HG02759 (cell line): ENCODE data around the gene PCDHA1.
"Not testable (repeated sequence)": the region's sequence is repeated elsewhere in the genome, so short reads cannot be mapped to it uniquely, and the experiment has no call there.

Source experiments
- ATAC-seq: cut with Tn5 transposase; IDR thresholded peaks from one replicate; pipeline ENCODE4 v1.9.1; 2021; ENCODE audit warnings: mild to moderate bottlenecking, moderate library complexity; ENCODE audit not compliant: unreplicated experiment

Gene PCDHA1

DNA sequence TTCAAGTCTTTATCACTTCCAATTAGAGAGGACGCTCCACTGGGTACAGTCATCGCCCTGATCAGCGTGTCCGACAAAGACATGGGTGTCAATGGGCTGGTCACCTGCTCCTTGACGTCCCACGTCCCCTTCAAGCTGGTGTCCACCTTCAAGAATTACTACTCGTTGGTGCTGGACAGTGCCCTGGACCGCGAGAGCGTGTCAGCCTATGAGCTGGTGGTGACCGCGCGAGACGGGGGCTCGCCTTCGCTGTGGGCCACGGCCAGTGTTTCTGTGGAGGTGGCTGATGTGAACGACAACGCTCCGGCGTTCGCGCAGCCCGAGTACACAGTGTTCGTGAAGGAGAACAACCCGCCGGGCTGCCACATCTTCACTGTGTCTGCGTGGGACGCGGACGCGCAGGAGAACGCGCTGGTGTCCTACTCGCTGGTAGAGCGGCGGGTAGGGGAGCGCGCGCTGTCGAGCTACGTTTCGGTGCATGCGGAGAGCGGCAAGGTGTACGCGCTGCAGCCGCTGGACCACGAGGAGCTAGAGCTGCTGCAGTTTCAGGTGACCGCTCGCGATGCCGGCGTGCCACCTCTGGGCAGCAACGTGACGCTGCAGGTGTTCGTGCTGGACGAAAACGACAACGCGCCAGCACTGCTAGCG is 22.4 kb downstream of the PCDHA1 start:
- ATAC-seq, result not testable (repeated sequence)

DNA sequence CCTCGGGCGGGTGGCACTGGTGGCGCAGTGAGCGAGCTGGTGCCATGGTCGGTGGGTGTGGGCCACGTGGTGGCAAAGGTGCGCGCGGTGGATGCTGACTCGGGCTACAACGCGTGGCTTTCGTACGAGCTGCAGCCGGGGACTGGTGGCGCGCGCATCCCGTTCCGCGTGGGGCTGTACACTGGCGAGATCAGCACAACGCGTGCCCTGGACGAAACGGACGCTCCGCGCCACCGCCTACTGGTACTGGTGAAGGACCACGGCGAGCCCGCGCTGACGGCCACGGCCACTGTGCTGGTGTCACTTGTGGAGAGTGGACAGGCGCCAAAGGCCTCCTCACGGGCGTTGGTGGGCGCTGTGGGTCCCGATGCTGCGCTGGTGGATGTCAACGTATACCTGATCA is 22.9 kb downstream of the PCDHA1 start:
- ATAC-seq, result no peak

DNA sequence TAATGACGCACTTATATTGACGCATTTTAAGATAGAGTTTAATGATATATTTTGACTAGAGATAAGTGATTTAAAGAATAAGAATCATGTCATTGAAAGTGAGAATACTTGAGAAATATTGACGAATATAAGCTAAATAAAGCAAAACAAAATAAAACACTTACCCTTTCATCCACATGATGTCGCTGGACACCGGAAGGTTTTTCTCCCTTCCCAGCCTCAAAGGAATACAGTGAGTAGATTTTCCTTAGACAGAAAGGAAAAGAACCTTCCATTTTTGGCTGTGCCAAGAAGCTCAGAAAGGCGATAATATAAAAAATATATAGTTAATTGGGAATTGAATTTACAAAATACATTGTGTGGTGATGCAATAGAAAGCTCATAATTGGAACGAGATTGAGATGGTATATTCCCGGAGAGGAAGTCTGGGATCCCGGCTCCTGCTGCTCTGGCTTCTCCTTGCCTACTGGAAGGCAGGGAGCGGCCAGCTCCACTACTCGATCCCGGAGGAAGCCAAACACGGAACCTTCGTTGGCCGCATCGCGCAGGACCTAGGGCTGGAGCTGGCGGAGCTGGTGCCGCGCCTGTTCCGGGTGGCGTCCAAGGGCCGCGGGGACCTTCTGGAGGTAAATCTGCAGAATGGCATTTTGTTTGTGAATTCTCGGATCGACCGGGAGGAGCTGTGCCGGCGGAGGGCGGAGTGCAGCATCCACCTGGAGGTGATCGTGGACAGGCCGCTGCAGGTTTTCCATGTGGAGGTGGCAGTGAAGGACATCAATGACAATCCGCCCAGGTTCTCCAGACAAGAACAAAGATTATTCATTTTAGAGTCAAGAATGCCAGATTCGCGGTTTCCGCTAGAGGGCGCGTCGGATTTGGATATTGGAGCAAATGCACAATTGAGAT is 35.7 kb downstream of the PCDHA1 start, which contains the start of gene PCDHA5:
Gene PCDHA5, plus strand, starts transcription at position 239 of the 906 bp plus-strand sequence.
- ATAC-seq, result no peak

DNA sequence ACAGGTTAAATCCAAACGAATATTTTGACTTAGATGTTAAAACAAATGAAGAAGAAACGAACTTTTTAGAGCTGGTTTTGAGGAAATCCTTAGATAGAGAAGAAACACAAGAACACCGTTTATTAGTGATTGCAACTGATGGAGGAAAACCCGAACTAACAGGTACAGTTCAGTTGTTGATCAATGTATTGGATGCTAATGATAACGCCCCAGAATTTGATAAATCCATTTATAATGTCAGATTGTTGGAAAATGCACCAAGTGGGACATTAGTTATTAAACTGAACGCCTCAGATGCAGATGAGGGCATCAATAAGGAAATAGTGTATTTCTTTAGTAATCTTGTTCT is 36.3 kb downstream of the PCDHA1 start:
- ATAC-seq, result no peak

DNA sequence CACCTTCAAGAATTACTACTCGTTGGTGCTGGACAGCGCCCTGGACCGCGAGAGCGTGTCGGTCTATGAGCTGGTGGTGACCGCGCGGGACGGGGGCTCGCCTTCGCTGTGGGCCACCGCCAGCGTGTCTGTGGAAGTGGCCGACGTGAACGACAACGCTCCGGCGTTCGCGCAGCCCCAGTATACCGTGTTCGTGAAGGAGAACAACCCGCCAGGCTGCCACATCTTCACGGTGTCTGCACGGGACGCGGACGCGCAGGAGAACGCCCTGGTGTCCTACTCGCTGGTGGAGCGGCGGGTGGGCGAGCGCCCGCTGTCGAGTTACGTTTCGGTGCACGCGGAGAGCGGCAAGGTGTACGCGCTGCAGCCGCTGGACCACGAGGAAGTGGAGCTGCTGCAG is 37.0 kb downstream of the PCDHA1 start:
- ATAC-seq, result not testable (repeated sequence)

DNA sequence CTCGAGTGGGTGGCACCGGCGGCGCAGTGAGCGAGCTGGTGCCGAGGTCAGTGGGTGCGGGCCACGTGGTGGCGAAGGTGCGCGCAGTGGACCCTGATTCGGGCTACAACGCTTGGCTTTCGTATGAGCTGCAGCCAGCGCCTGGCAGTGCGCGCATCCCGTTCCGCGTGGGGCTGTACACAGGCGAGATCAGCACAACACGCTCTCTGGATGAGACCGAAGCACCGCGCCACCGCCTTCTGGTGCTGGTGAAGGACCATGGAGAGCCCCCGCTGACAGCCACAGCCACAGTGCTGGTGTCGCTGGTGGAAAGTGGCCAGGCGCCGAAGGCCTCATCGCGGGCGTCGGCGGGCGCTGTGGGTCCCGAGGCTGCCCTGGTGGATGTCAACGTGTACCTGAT is 37.5 kb downstream of the PCDHA1 start:
- no peak for ATAC-seq

DNA sequence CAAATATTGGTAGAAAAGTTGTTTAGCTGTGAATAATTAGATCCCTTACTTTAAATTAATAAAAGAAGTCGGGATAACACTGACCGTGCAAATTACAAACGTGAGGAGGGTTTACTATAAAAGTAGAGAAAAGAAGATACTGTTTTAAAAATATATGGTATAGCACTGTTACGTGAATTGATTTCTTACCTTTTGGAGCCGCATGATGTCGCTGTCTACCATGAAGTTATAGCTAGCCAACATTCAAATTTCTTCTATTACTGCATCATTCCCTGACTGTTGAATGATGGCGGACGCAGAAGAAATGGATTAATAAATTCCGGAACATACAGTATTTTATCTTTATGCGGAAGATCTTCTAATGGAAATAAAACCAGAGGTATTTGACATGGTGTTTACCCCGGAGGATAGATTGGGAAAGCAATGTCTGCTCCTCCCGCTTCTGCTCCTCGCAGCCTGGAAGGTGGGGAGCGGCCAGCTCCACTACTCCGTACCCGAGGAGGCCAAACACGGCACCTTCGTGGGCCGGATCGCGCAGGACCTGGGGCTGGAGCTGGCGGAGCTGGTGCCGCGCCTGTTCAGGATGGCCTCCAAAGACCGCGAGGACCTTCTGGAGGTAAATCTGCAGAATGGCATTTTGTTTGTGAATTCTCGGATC is 41.9 kb downstream of the PCDHA1 start, which contains the start of gene PCDHA6:
Gene PCDHA6, plus strand, starts transcription at position 257 of the 658 bp plus-strand sequence. Its CDS starts 132 bp downstream, at position 389.
- no peak for ATAC-seq

DNA sequence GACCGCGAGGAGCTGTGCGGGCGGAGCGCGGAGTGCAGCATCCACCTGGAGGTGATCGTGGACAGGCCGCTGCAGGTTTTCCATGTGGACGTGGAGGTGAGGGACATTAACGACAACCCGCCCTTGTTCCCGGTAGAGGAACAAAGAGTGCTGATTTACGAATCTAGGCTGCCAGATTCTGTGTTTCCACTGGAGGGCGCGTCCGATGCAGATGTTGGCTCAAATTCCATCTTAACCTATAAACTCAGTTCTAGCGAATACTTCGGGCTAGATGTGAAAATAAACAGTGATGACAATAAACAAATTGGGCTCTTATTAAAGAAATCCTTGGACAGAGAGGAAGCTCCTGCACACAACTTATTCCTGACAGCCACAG is 42.4 kb downstream of the PCDHA1 start:
- ATAC-seq, result no peak

DNA sequence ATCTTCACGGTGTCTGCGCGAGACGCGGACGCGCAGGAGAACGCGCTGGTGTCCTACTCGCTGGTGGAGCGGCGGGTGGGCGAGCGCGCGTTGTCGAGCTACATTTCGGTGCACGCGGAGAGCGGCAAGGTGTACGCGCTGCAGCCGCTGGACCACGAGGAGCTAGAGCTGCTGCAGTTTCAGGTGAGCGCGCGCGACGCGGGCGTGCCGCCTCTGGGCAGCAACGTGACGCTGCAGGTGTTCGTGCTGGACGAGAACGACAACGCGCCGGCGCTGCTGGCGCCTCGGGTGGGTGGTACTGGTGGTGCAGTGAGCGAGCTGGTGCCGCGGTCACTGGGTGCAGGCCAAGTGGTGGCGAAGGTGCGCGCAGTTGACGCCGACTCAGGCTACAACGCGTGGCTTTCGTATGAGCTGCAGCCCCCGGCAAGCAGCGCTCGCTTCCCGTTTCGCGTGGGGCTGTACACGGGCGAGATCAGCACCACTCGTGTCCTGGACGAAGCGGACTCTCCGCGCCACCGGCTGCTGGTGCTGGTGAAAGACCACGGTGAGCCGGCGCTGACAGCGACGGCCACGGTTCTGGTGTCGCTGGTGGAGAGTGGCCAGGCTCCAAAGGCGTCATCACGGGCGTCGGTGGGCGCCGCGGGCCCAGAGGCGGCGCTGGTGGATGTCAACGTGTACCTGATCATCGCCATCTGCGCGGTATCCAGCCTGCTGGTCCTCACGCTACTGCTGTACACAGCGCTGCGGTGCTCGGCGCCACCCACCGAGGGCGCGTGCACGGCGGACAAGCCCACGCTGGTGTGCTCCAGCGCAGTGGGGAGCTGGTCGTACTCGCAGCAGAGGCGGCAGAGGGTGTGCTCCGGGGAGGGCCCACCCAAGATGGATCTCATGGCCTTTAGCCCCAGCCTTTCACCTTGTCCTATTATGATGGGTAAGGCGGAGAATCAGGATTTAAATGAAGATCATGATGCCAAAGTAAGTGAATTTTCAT is 43.9 kb downstream of the PCDHA1 start:
- ATAC-seq, result not testable (repeated sequence)

DNA sequence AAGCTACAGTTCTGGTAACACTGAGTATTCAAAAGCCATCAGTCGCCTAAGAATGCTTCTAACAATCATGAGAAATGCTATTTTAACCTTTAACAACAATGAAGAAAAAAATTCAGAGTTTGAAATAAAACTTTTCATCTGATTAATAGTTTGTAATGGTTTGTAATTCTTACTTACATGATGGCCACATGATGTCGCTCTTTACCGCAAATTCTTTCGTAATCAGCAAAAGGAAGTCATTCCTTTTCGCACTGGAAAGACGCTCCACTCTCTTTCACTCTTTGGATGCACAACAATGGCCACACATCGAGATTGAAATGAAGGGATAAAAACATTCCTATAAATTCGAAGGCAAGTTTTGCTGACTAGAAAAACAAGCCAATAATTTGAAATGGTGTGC is 48.1 kb downstream of the PCDHA1 start, which contains the start of gene PCDHA7:
Gene PCDHA7, plus strand, starts transcription at position 277 of the 400 bp plus-strand sequence. Its CDS starts 115 bp downstream, at position 392.
- no peak for ATAC-seq

DNA sequence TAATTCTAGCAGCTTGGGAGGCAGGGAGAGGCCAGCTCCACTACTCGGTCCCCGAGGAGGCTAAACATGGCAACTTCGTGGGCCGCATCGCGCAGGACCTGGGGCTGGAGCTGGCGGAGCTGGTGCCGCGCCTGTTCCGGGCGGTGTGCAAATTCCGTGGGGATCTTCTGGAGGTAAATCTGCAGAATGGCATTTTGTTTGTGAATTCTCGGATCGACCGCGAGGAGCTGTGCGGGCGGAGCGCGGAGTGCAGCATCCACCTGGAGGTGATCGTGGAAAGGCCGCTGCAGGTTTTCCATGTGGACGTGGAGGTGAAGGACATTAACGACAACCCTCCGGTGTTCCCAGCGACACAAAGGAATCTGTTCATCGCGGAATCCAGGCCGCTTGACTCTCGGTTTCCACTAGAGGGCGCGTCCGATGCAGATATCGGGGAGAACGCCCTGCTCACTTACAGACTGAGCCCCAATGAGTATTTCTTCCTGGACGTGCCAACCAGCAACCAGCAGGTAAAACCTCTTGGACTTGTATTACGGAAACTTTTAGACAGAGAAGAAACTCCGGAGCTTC is 48.6 kb downstream of the PCDHA1 start:
- not testable (repeated sequence) for ATAC-seq

DNA sequence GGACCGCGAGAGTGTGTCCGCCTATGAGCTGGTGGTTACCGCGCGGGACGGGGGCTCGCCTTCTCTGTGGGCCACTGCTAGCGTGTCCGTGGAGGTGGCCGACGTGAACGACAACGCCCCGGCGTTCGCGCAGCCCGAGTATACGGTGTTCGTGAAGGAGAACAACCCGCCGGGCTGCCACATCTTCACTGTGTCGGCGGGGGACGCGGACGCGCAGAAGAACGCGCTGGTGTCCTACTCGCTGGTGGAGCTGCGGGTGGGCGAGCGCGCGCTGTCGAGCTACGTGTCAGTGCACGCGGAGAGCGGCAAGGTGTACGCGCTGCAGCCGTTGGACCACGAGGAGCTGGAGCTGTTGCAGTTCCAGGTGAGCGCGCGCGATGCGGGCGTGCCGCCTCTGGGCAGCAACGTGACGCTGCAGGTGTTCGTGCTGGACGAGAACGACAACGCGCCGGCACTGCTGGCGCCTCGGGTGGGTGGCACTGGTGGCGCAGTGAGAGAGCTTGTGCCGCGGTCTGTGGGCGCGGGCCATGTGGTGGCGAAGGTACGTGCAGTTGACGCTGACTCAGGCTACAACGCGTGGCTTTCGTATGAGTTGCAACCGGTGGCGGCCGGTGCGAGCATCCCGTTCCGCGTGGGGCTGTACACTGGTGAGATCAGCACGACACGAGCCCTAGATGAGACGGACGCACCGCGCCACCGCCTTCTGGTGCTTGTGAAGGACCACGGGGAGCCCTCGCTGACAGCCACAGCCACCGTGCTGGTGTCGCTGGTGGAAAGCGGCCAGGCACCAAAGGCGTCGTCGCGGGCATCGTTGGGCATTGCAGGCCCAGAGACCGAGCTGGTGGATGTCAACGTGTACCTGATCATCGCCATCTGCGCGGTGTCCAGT is 49.9 kb downstream of the PCDHA1 start:
- no peak for ATAC-seq

DNA sequence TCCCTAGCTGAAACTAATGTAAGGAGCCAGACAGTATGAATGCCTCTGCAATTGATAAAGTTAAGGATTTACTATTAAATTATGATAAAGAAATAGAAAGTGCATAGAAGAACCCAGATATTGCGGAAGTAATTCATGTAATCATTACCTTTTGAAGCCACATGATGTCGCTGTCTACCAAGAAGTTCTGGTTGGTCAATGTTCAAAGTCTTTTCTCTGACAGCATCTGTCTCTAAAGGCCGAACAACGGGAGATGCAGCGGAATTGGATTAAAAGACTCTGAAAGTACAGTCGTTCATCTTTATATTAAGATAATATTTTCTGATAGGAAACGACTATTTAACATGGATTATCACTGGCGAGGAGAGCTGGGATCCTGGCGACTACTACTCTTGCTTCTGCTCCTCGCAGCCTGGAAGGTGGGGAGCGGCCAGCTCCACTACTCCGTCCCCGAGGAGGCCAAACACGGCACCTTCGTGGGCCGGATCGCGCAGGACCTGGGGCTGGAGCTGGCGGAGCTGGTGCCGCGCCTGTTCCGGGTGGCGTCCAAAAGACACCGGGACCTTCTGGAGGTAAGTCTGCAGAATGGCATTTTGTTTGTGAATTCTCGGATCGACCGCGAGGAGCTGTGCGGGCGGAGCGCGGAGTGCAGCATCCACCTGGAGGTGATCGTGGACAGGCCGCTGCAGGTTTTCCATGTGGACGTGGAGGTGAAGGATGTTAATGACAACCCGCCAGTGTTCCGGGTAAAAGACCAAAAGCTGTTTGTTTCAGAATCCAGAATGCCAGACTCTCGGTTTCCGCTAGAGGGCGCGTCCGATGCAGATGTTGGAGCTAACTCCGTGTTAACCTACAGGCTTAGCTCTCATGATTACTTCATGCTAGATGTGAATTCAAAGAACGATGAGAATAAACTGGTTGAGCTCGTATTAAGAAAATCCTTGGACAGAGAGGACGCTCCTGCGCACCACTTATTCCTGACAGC is 55.3 kb downstream of the PCDHA1 start, which contains the start of gene PCDHA8:
Gene PCDHA8, plus strand, starts transcription at position 210 of the 985 bp plus-strand sequence. Its CDS starts 135 bp downstream, at position 345.
- no peak for ATAC-seq

DNA sequence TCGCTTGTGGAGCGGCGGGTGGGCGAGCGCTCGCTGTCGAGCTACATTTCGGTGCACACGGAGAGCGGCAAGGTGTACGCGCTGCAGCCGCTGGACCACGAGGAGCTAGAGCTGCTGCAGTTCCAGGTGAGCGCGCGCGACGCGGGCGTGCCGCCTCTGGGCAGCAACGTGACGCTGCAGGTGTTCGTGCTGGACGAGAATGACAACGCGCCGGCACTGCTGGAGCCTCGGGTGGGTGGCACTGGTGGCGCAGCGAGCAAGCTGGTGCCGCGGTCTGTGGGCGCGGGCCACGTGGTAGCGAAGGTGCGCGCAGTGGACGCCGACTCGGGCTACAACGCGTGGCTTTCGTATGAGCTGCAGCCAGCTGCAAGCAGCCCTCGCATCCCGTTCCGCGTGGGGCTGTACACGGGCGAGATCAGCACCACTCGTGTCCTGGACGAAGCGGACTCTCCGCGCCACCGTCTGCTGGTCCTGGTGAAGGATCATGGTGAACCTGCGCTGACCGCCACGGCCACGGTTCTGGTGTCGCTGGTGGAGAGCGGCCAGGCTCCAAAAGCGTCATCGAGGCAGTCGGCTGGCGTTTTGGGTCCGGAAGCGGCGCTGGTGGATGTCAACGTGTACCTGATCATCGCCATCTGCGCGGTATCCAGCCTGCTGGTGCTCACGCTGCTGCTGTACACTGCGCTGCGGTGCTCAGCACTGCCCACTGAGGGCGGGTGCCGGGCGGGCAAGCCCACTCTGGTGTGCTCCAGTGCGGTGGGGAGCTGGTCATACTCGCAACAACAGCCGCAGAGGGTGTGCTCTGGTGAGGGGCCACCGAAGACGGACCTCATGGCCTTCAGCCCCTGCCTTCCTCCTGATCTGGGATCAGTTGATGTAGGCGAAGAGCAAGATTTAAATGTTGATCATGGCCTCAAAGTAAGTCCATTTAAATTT is 57.1 kb downstream of the PCDHA1 start:
- no peak for ATAC-seq

DNA sequence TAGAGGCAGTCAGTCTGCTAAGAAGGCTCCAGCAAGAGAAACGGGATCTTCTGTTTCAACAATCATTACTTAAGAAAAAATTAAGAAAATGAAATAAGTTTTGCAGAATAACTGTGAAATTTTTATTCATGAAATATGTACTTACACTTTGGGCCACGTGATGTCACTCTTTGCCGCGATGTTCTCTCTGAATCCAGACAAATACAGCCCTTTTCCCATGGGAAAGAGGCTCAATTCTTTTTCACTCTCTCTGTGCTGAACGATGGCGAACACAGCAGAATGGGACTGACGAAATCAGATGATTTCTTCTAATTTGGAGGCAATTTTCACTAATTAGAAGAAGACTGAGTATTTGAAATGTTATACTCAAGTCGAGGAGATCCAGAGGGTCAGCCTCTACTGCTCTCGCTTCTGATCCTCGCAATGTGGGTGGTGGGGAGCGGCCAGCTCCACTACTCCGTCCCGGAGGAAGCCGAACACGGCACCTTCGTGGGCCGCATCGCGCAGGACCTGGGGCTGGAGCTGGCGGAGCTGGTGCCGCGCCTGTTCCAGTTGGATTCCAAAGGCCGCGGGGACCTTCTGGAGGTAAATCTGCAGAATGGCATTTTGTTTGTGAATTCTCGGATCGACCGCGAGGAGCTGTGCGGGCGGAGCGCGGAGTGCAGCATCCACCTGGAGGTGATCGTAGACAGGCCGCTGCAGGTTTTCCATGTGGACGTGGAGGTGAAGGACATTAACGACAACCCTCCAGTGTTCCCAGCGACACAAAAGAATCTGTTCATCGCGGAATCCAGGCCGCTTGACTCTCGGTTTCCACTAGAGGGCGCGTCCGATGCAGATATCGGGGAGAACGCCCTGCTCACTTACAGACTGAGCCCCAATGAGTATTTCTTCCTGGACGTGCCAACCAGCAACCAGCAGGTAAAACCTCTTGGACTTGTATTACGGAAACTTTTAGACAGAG is 62.5 kb downstream of the PCDHA1 start, which contains the start of gene PCDHA9:
Gene PCDHA9, plus strand, starts transcription at position 244 of the 964 bp plus-strand sequence. Its CDS starts 114 bp downstream, at position 358.
- not testable (repeated sequence) for ATAC-seq
